ENCODE data around the gene RABEP1.

RABEP1 gene

DNA sequence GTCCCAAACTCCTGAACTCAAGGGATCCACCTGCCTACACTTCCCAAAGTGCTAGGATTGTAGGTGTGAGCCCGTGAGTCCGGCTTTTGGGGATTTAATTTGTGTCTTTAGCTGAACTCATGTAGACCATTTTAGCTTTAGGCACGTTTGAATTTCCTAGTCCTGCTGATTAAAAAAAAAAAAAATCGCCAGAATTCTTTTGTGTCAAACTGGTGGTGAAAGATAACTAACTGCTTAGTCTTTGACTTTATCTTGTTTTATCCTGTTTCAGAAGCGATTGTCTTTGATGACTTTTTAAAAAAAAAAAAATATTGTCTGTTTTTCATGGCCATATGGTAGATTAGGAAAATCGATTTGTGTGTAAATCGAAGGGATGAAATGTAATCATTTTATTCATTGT lies 2.6 kb downstream of the RABEP1 start:
- TF ChIP-seq, protein P1, sequence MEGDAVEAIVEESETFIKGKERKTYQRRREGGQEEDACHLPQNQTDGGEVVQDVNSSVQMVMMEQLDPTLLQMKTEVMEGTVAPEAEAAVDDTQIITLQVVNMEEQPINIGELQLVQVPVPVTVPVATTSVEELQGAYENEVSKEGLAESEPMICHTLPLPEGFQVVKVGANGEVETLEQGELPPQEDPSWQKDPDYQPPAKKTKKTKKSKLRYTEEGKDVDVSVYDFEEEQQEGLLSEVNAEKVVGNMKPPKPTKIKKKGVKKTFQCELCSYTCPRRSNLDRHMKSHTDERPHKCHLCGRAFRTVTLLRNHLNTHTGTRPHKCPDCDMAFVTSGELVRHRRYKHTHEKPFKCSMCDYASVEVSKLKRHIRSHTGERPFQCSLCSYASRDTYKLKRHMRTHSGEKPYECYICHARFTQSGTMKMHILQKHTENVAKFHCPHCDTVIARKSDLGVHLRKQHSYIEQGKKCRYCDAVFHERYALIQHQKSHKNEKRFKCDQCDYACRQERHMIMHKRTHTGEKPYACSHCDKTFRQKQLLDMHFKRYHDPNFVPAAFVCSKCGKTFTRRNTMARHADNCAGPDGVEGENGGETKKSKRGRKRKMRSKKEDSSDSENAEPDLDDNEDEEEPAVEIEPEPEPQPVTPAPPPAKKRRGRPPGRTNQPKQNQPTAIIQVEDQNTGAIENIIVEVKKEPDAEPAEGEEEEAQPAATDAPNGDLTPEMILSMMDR (IDR thresholded peaks at IDR 0.05; ENCODE audit: unreplicated experiment in 3 of 3) = no peak

GRCh38 chr17:5286846-5287245 lies 4.8 kb downstream of the RABEP1 start:
- Mint-ChIP-seq H3K4me1 (peaks cover 30% of the 10 kb centered on the region), H3K9me3 (no peaks in the 10 kb centered on the region), H3K27me3 (ENCODE audit: low read depth) (no peaks in the 10 kb centered on the region), H3K36me3 (ENCODE audit: low read depth) (peaks cover 18% of the 10 kb centered on the region), H3K4me3 (no peak overlapping the region), H3K27ac (peak overlapping the region in 1 of 3 experiments; percentile 15)
- TF ChIP-seq, protein P1 (IDR thresholded peaks at IDR 0.05; ENCODE audit: unreplicated experiment in 3 of 3) = no peak

More for the DNA sequence above, 2.6 kb downstream of the RABEP1 start:
- no peaks in the 10 kb centered on the region for H3K27me3 Mint-ChIP-seq (ENCODE audit: low read depth)
- peak overlapping the region in 2 of 3 experiments; percentile 34 to 92 for H3K4me3 Mint-ChIP-seq
- H3K27ac Mint-ChIP-seq = no peak overlapping the region
- peaks cover 30% of the 10 kb centered on the region for H3K4me1 Mint-ChIP-seq
- H3K9me3 Mint-ChIP-seq = no peaks in the 10 kb centered on the region
- H3K36me3 Mint-ChIP-seq (ENCODE audit: low read depth) = peaks cover 13% of the 10 kb centered on the region

GRCh38 chr17:5291683-5292350 lies 9.7 kb downstream of the RABEP1 start:
- TF ChIP-seq, protein P1 (IDR thresholded peaks at IDR 0.05; ENCODE audit: unreplicated experiment in 3 of 3) = no peak
- Mint-ChIP-seq H3K4me1 (peaks cover 7% of the 10 kb centered on the region), H3K4me3 (no peak overlapping the region), H3K27ac (no peak overlapping the region), H3K27me3 (ENCODE audit: low read depth) (no peaks in the 10 kb centered on the region), H3K36me3 (ENCODE audit: low read depth) (peaks cover 21% of the 10 kb centered on the region), H3K9me3 (no peaks in the 10 kb centered on the region)

- Mint-ChIP-seq H3K9me3 (no peaks in the 10 kb centered on the region), H3K36me3 (ENCODE audit: low read depth) (peaks cover 12% of the 10 kb centered on the region), H3K4me1 (peaks cover 9% of the 10 kb centered on the region), H3K27ac (no peak overlapping the region), H3K27me3 (ENCODE audit: low read depth) (no peaks in the 10 kb centered on the region), H3K4me3 (no peak overlapping the region)
- TF ChIP-seq, protein P1 (IDR thresholded peaks at IDR 0.05; ENCODE audit: unreplicated experiment in 3 of 3) = no peak
These were observed 15.2 kb downstream of the RABEP1 start for GRCh38 chr17:5297245-5297644.

GRCh38 chr17:5299383-5299782 lies 17.3 kb downstream of the RABEP1 start:
- no peaks in the 10 kb centered on the region for H3K9me3 Mint-ChIP-seq
- H3K27me3 Mint-ChIP-seq (ENCODE audit: low read depth) = no peaks in the 10 kb centered on the region
- no peak overlapping the region for H3K4me3 Mint-ChIP-seq
- H3K27ac Mint-ChIP-seq = no peak overlapping the region
- H3K4me1 Mint-ChIP-seq = peaks cover 9% of the 10 kb centered on the region
- H3K36me3 Mint-ChIP-seq (ENCODE audit: low read depth) = peaks cover 12% of the 10 kb centered on the region
- TF ChIP-seq, protein P1 (IDR thresholded peaks at IDR 0.05; ENCODE audit: unreplicated experiment in 3 of 3) = no peak

- Mint-ChIP-seq H3K36me3 (ENCODE audit: low read depth) (peaks cover 18% of the 10 kb centered on the region), H3K9me3 (no peaks in the 10 kb centered on the region), H3K4me1 (no peaks in the 10 kb centered on the region), H3K4me3 (no peak overlapping the region), H3K27ac (no peak overlapping the region), H3K27me3 (ENCODE audit: low read depth) (no peaks in the 10 kb centered on the region)
- TF ChIP-seq, protein P1 (IDR thresholded peaks at IDR 0.05; ENCODE audit: unreplicated experiment in 3 of 3) = no peak
These were observed 22.6 kb downstream of the RABEP1 start for GRCh38 chr17:5304636-5305035.
